ENCODE data around the gene SLC6A6. TPM values are rescaled to one million over a fixed set of nuclear protein-coding genes. Genes with fewer than 3 reads are reported as not detected.

The SLC6A6 gene
- total RNA-seq, 4 donors from 2014 or later = 15.4 to 37.6 (median 20.9) TPM

DNA sequence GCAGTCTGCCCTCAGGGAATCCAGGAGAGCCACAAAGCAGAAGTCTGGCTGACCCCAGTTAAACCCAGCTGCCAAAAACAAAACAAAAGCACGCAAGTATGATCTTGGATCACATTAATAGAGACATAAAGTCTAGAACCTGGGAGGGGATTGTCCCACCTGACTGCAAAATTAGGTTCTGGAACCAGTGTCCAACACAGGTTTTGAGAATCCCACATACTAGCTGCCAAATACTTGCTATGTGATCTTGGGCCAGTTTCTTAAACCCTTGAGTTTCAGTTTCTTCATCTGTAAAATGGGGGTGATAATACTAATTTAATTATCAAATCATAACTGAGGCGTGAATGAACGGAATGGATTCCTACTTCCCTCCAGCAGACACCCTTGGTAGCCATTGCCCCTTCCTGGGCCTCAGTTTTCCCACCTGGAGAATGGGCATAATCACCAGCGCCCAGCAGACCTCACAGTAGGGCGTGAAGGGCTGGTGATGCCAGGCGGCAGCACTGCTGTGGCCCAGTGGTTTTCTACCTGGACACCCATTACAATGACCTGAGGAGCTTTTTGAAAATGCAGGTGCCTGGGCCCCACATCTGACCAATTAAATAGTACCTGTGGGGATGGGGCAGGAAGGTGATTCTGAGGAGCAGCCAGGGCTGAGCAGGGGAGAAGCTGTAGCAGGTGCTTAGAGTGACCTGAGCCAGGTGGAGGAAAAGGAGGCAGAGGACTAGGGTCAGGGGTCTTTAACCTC is 105.5 kb downstream of the SLC6A6 start:
- Histone ChIP-seq H3K27me3 (no peaks in the 10 kb centered on the region), H3K4me3 (no peak overlapping the region), H3K36me3 (no peaks in the 10 kb centered on the region), H3K9me3 (peaks cover 0 to 8% (median 0%) of the 10 kb centered on the region in 3 donors), H3K27ac (no peak overlapping the region), H3K4me1 (peaks cover 0 to 7% (median 0%) of the 10 kb centered on the region in 3 donors)
- whole genome bisulfite sequencing, 2 donors (ENCODE audit: low coverage in 1 of 2) = 76 to 100% methylated on average over 2 to 3 of the region's 6 CpGs
- TF ChIP-seq POLR2A (IDR thresholded peaks at IDR 0.05) (no peak), POLR2AphosphoS5 (IDR thresholded peaks at IDR 0.05) (no peak), EP300 (IDR thresholded peaks at IDR 0.05) (no peak)
- TF ChIP-seq, protein P1, sequence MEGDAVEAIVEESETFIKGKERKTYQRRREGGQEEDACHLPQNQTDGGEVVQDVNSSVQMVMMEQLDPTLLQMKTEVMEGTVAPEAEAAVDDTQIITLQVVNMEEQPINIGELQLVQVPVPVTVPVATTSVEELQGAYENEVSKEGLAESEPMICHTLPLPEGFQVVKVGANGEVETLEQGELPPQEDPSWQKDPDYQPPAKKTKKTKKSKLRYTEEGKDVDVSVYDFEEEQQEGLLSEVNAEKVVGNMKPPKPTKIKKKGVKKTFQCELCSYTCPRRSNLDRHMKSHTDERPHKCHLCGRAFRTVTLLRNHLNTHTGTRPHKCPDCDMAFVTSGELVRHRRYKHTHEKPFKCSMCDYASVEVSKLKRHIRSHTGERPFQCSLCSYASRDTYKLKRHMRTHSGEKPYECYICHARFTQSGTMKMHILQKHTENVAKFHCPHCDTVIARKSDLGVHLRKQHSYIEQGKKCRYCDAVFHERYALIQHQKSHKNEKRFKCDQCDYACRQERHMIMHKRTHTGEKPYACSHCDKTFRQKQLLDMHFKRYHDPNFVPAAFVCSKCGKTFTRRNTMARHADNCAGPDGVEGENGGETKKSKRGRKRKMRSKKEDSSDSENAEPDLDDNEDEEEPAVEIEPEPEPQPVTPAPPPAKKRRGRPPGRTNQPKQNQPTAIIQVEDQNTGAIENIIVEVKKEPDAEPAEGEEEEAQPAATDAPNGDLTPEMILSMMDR (IDR thresholded peaks at IDR 0.05) = no peak
- no peak for ATAC-seq

DNA sequence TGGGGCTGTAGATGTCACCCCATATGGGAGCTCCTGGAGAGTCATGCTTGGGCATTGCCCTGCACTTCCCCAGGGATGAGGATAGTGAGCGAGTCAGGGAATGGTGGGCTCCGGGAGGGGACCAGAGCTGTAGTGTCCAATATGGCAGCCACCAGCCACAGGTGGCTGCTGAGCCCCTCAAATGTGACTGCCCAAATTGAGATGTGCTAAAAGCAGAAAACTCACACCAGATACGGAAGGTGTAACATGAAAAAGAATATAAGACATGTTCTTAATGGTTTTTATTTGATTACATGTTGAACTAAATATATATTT is 106.1 kb downstream of the SLC6A6 start:
- ATAC-seq = no peak
- H3K4me3 ChIP-seq = no peak overlapping the region
- peaks cover 0 to 3% (median 0%) of the 10 kb centered on the region in 3 donors for H3K9me3 ChIP-seq
- H3K27me3 ChIP-seq = no peaks in the 10 kb centered on the region
- H3K4me1 ChIP-seq = peaks cover 0 to 7% (median 0%) of the 10 kb centered on the region in 3 donors
- TF ChIP-seq POLR2AphosphoS5 (IDR thresholded peaks at IDR 0.05) (no peak), EP300 (IDR thresholded peaks at IDR 0.05) (no peak), POLR2A (IDR thresholded peaks at IDR 0.05) (no peak)
- TF ChIP-seq, protein P1 (IDR thresholded peaks at IDR 0.05) = no peak
- 20 to 31% methylated on average over 2 to 3 of the region's 3 CpGs for WGBS, 2 donors (ENCODE audit: low coverage in 1 of 2)
- H3K27ac ChIP-seq = no peak overlapping the region
- no peaks in the 10 kb centered on the region for H3K36me3 ChIP-seq

GRCh38 chr3:14508966-14509795 is 106.8 kb downstream of the SLC6A6 start:
- peak; percentile 59 for ATAC-seq

DNA sequence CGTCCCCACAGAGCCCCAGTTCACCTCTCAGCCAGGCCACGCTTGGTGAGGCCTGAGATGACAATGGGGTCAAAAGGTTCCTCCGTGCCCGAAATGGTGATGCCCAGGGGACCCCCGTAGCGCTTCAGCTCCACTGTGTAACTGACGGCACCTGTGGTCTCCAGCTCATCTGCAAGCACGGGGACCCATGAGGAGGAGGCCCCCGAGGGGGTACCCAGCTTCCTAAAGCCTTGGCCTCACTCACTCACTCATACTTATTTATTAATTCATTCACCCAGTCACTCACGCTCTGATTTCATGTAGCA is 107.3 kb downstream of the SLC6A6 start:
- Histone ChIP-seq H3K4me3 (no peak overlapping the region), H3K9me3 (no peaks in the 10 kb centered on the region), H3K27me3 (no peaks in the 10 kb centered on the region), H3K36me3 (no peaks in the 10 kb centered on the region), H3K27ac (no peak overlapping the region), H3K4me1 (peaks cover 0 to 7% (median 0%) of the 10 kb centered on the region in 3 donors)
- no peak for ATAC-seq
- 93 to 94% methylated on average over 3 of the region's 10 CpGs for WGBS, 2 donors (ENCODE audit: low coverage in 1 of 2)
- TF ChIP-seq POLR2A (IDR thresholded peaks at IDR 0.05) (no peak), EP300 (IDR thresholded peaks at IDR 0.05) (no peak), POLR2AphosphoS5 (IDR thresholded peaks at IDR 0.05) (no peak)
- TF ChIP-seq, protein P1 (IDR thresholded peaks at IDR 0.05) = no peak

More at GRCh38 chr3:14508966-14509795, 106.8 kb downstream of the SLC6A6 start:
- Histone ChIP-seq H3K4me1 (peaks cover 0 to 7% (median 0%) of the 10 kb centered on the region in 3 donors), H3K4me3 (no peak overlapping the region), H3K9me3 (no peaks in the 10 kb centered on the region), H3K27me3 (no peaks in the 10 kb centered on the region), H3K27ac (no peak overlapping the region), H3K36me3 (no peaks in the 10 kb centered on the region)
- 0% methylated on average over 3 of the region's 22 CpGs; no CpG with 5 or more reads in 1 of the 2 donors for whole genome bisulfite sequencing, 2 donors (ENCODE audit: low coverage in 1 of 2)
- TF ChIP-seq EP300 (IDR thresholded peaks at IDR 0.05) (no peak), POLR2A (IDR thresholded peaks at IDR 0.05) (no peak), POLR2AphosphoS5 (IDR thresholded peaks at IDR 0.05) (no peak)
- TF ChIP-seq, protein P1 (IDR thresholded peaks at IDR 0.05) = peak in 3 of 4 experiments; percentile 69 to 98 (median 81)

All from gastroesophageal sphincter (tissue), 4 donors.